ENCODE results near the gene INTS7. TPM values are rescaled to one million over a fixed set of nuclear protein-coding genes. Genes with fewer than 3 reads are reported as not detected.

INTS7 gene
- total RNA-seq, 1 experiment from 2014 or later: 21.7 TPM

GRCh38 chr1:211923095-211923494, 112.3 kb downstream of the INTS7 start:
- no peak overlapping the region for H3K4me3 ChIP-seq (replicated peaks in 1 of 2; ENCODE audit: low read depth in 1 of 2, low read length in 2 of 2)
- H2AFZ ChIP-seq (ENCODE audit: low read depth, low read length, poor library complexity, severe bottlenecking): no peak overlapping the region
- no peak overlapping the region for H3K9ac ChIP-seq (ENCODE audit: low read length)
- no TSS peak for BruUV-seq (replicated peaks)
- H4K20me1 ChIP-seq (ENCODE audit: insufficient read depth): no peaks in the 10 kb centered on the region; the same call in 1 of the 2 replicates
- POLR2A ChIA-PET: no interaction called here
- no peaks in the 10 kb centered on the region for H3K79me2 ChIP-seq (ENCODE audit: insufficient read depth, low read length)
- no peak overlapping the region for H3K4me2 ChIP-seq (ENCODE audit: low read length)
- CTCF ChIA-PET: no interaction called here
- no peaks in the 10 kb centered on the region for H3K9me2 ChIP-seq (ENCODE audit: insufficient read depth)
- intact Hi-C loops (cut with micrococcal nuclease): no loop called here
- no peak for TF ChIP-seq POLR2A (IDR thresholded peaks at IDR 0.05; ENCODE audit: borderline replicate concordance, extremely low read depth, insufficient read depth, insufficient read length)
- TF ChIP-seq CEBPB (IDR thresholded peaks at IDR 0.05; ENCODE audit: low read depth): no peak
- no peak for TF ChIP-seq ZNF274 (IDR thresholded peaks at IDR 0.05; ENCODE audit: low read depth, low read length)
- TF ChIP-seq SP1 (IDR thresholded peaks at IDR 0.05; ENCODE audit: low read depth): no peak
- TF ChIP-seq ZFX (IDR thresholded peaks at IDR 0.05): no peak
- TF ChIP-seq POLR2AphosphoS5 (IDR thresholded peaks at IDR 0.05; ENCODE audit: low read depth, low read length): no peak
- TF ChIP-seq ZBTB33 (IDR thresholded peaks at IDR 0.05; ENCODE audit: extremely low read depth, insufficient replicate concordance, low read length): no peak
- TF ChIP-seq EGR1 (IDR thresholded peaks at IDR 0.05; ENCODE audit: low read depth): no peak
- TF ChIP-seq EZH2phosphoT487 (IDR thresholded peaks at IDR 0.05; ENCODE audit: borderline replicate concordance): no peak
- TF ChIP-seq YY1 (IDR thresholded peaks at IDR 0.05; ENCODE audit: extremely low read depth, insufficient replicate concordance, low read depth, low read length): no peak
- TF ChIP-seq CBX3 (IDR thresholded peaks at IDR 0.05; ENCODE audit: low read depth): no peak
- TF ChIP-seq SRF (IDR thresholded peaks at IDR 0.05; ENCODE audit: low read depth): no peak
- TF ChIP-seq TCF7L2 (IDR thresholded peaks at IDR 0.05; ENCODE audit: borderline replicate concordance, extremely low read depth, insufficient read depth, insufficient read length): no peak
- no peak for TF ChIP-seq JUND (IDR thresholded peaks at IDR 0.05)
- TF ChIP-seq EZH2 (IDR thresholded peaks at IDR 0.05): no peak
- TF ChIP-seq ELF1 (IDR thresholded peaks at IDR 0.05; ENCODE audit: borderline replicate concordance, low read depth): no peak
- no peak for TF ChIP-seq REST (IDR thresholded peaks at IDR 0.05; ENCODE audit: low read depth)
- TF ChIP-seq CTCF (IDR thresholded peaks at IDR 0.05 in 2 of 3, conservative IDR thresholded peaks at IDR 0.05 in 1 of 3; ENCODE audit: borderline replicate concordance in 1 of 3, insufficient read depth in 1 of 3, low read depth in 2 of 3, low read length in 2 of 3): no peak
- TF ChIP-seq MAX (IDR thresholded peaks at IDR 0.05): no peak
- no peak for TF ChIP-seq ATF3 (IDR thresholded peaks at IDR 0.05)
- no peaks in the 10 kb centered on the region for H3K27me3 ChIP-seq (ENCODE audit: insufficient read depth, low read length)
- peaks cover 0 to 9% of the 10 kb centered on the region in 2 experiments; a peak in 2 of 4 replicates for H3K4me1 ChIP-seq (ENCODE audit: control insufficient read depth in 1 of 2, insufficient read depth in 2 of 2, low read length in 2 of 2)
- H3K36me3 ChIP-seq (ENCODE audit: control insufficient read depth in 1 of 2, insufficient read depth in 2 of 2, low read length in 2 of 2): no peaks in the 10 kb centered on the region
- DNase-seq (ENCODE audit: low read depth, low spot score) (no peak), ATAC-seq (no peak)
- no peak overlapping the region for H3K27ac ChIP-seq (ENCODE audit: low read depth, low read length)
- H3K9me3 ChIP-seq (ENCODE audit: control insufficient read depth in 1 of 2, insufficient read depth in 1 of 2, low read depth in 1 of 2, low read length in 2 of 2): no peaks in the 10 kb centered on the region
- RAD21 ChIA-PET (ENCODE audit: low non-redundant PET in 1 of 2, low total read pairs in 2 of 2, uncharacterized antibody in 2 of 2, unreplicated experiment in 2 of 2): no interaction called here
